Activated naive CD4-positive, alpha-beta T cell treated with anti-CD3 and anti-CD28 coated beads for 36 hours (primary cell): Measurements from ENCODE around the gene HLX. TPM values are rescaled to one million over a fixed set of nuclear protein-coding genes. Genes with fewer than 3 reads are reported as not detected.

Source experiments
- CTCF ChIA-PET: fragments of 350-600 bp; sonication (Branson Sonifier 250); formaldehyde crosslinking; loops from one replicate; lab custom pipeline; 2021; ENCODE audit warnings: antibody characterized with exemption; lab: Charles Lee
- DNase-seq: peaks from one replicate; pipeline ENCODE4 v3.0.0-alpha.2; 2020
- H3K27ac Mint-ChIP-seq: one replicate; pipeline ENCODE4 v1.8.0; 2021; ENCODE audit warnings: mild to moderate bottlenecking, mixed read lengths
- H3K27me3 Mint-ChIP-seq: one replicate; pipeline ENCODE4 v1.8.0; 2021; ENCODE audit warnings: low read depth, mixed read lengths
- H3K36me3 Mint-ChIP-seq: one replicate; pipeline ENCODE4 v1.8.0; 2021; ENCODE audit warnings: low read depth, mixed read lengths
- H3K4me1 Mint-ChIP-seq: one replicate; pipeline ENCODE4 v1.8.0; 2021; ENCODE audit warnings: low read depth, mixed read lengths
- H3K4me3 Mint-ChIP-seq: one replicate; pipeline ENCODE4 v1.8.0; 2021; ENCODE audit warnings: mild to moderate bottlenecking, moderate library complexity, mixed read lengths
- H3K9me3 Mint-ChIP-seq: one replicate; pipeline ENCODE4 v1.8.0; 2021; ENCODE audit warnings: mixed read lengths
- intact Hi-C: fragments of 100-400 bp; cut with micrococcal nuclease; formaldehyde crosslinking; loops from one replicate; pipeline ENCODE4 v1.15.1; 2023
- total RNA-seq, 2 experiments: library from RNA; stranded (reverse); gene quantifications; one replicate each; pipeline ENCODE4 v1.2.3, GENCODE V29; 2021

HLX gene
- total RNA-seq, 2 experiments from 2014 or later = 0.12 TPM; not detected in 1

DNA sequence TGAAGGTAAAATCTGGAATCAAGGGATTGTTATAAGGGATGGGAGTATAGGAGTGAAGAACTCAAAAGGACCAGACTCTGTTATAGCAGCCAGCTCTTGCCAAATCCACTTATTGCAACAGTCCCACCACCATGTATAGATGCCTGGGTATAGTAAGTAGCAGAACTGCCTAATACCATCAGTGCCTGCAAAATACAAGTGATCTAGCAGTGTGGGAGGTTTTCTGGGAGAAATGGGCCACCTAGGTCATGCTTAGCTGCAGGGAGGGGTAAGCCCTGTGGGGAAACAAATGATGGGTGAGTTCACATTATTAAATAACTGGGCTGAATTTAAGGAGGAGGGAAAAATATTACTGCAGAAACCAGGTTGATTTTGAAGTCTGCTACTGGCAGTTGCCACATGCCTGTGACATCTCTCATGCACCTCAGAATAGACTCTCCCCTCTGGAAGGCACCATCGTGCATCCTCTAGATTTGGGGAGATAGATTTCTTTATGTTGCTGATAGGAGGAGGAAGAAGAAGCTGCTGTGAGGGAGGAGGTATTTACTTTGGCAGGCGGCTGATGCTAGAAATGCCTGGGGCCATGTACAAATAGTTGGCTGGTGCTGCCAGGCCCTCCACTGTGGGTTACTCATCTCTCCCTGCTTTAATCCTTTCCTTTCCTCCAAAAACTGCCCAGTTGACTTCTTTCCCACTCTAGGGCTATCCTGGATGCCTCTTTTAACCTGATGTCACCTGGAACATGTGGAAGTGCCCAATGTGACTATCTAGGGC is 27.5 kb downstream of the HLX start:
- Mint-ChIP-seq H3K36me3 (no peaks in the 10 kb centered on the region), H3K4me1 (no peaks in the 10 kb centered on the region), H3K27ac (no peak overlapping the region), H3K27me3 (peaks cover 13% of the 10 kb centered on the region), H3K4me3 (no peak overlapping the region), H3K9me3 (no peaks in the 10 kb centered on the region)
- no peak for DNase-seq
- intact Hi-C loops = no loop called here
- CTCF ChIA-PET = no interaction called here

DNA sequence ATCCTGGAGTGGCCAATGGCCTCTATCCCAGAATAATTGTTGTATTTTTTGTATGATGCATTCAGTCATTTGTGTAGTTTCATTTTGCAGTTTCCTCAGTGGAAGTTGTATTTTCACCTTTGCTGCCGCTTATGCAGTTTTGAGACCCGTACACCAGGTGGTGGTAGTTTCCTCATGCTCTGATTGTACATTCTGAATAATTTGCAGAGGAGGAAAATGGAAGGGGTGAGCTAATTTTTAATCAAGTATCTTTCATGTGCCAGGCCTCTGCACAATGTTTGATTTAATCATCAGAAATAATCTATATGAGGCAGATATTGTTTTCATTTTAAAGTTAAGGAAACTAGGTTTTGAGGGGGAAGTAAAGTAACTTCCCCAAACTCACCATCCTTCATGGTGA is 29.5 kb downstream of the HLX start:
- Mint-ChIP-seq H3K27me3 (peaks cover 9% of the 10 kb centered on the region), H3K4me1 (no peaks in the 10 kb centered on the region), H3K9me3 (no peaks in the 10 kb centered on the region), H3K4me3 (no peak overlapping the region), H3K27ac (no peak overlapping the region), H3K36me3 (no peaks in the 10 kb centered on the region)
- intact Hi-C loops = loop anchor here (1.0 kb wide), 2 partner anchors 295 to 527 kb away; no protein-coding TSS in a partner anchor
- CTCF ChIA-PET = interaction anchor here (0.8 kb wide), 1 partner anchor 295 kb away, joined by 3 read pairs; no protein-coding TSS in a partner anchor
- no peak for DNase-seq

DNA sequence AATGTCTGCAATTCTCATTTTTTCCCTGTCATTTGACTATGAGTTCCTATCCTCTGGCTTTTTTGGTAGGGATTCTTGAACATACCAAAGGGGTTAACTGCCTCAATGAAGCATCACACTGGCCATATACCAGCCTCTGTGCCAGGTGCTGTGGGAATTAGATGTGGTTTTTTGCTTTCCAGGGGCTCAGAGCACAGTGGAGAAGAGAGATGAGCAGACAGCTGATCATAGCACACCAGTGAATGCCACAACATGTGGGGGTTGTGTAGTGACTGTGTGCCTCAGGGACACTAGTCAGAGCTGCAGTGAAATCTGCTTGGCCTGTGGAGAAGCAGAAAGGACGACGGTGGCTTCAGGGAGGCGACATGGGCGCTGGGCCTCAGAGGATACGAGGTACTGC is 30.8 kb downstream of the HLX start:
- intact Hi-C loops = no loop called here
- Mint-ChIP-seq H3K9me3 (no peaks in the 10 kb centered on the region), H3K4me1 (no peaks in the 10 kb centered on the region), H3K27me3 (peaks cover 15% of the 10 kb centered on the region), H3K27ac (no peak overlapping the region), H3K36me3 (no peaks in the 10 kb centered on the region), H3K4me3 (no peak overlapping the region)
- no peak for DNase-seq
- CTCF ChIA-PET = no interaction called here

DNA sequence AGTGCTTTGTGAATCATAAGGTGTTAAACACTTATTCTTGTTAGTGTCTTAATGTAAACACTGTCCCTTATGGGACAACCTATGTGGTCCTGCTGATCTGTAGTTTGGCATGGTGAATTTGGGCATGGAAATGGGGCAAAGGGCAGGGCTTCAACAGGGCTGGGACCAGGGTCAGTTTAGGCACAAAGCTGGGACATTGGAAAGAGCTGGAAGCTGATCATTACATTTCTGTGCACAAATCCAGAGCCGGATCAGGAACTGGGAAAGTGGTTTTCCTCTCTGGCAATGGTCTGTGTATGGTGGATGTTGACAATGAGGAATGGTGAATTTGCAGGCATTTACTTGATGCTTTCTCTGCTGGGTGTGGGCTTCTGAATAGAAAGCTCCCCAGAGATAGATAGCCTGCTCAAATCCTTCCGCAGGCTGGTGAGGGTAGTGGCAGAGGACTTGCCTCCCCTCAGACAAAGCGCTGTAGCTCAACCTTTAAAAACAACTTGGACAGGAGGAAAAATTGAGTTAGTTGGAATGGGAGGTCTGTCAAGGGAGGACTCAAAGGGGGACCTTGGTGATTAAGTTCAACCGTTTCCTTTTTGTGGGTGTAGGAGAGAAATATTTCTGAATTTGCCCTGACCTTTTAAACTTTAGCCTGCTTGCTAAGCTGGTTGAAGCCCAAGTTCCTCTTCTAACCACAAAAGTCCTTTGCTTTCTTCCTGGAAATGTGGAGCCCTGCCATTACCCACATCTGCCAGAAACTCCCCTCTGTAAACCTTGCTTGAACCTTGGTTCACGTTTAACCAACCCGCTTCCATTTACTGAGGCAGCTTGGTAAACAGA is 35.3 kb downstream of the HLX start:
- H3K27me3 Mint-ChIP-seq = peaks cover 20% of the 10 kb centered on the region
- no peaks in the 10 kb centered on the region for H3K36me3 Mint-ChIP-seq
- intact Hi-C loops = no loop called here
- H3K9me3 Mint-ChIP-seq = no peaks in the 10 kb centered on the region
- H3K4me3 Mint-ChIP-seq = no peak overlapping the region
- DNase-seq = no peak
- CTCF ChIA-PET = no interaction called here
- no peaks in the 10 kb centered on the region for H3K4me1 Mint-ChIP-seq
- no peak overlapping the region for H3K27ac Mint-ChIP-seq

DNA sequence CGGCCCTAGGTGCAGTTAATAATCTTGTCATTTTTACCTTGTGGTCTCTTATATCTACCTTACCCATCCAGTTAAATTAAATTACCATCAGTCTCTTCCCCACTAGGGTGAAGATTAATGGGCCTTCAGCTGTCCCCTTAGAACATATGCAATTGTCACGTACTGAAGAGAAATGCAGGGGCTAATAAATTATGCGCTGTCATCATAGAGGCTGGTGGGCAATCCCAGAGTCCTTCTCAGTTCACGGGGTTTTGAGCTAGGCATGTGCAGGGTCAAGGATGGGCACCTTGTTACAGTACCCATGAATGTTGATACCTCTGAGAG is 35.8 kb downstream of the HLX start:
- CTCF ChIA-PET = no interaction called here
- H3K4me3 Mint-ChIP-seq = no peak overlapping the region

DNA sequence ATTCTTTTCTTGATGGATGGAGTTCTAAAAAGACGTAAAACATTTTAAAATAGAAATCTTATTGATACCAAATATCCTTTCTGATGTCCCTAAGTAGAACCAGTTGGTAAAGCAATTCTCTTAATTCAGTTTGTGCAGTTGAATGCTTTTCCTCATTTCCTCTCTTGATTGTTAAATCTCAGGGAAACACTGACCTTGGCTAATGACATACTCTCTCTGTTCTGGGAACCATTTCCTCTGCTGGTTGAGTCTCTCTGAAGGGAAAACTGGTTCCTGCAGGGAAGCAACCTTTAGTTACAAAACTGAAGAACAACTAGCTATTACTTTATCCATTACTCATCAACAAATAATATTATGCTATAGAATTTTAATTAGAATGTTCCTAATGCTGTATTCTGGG is 36.7 kb downstream of the HLX start:
- Mint-ChIP-seq H3K27me3 (peaks cover 16% of the 10 kb centered on the region), H3K4me1 (no peaks in the 10 kb centered on the region), H3K27ac (no peak overlapping the region), H3K9me3 (no peaks in the 10 kb centered on the region), H3K4me3 (no peak overlapping the region), H3K36me3 (no peaks in the 10 kb centered on the region)
- no peak for DNase-seq
- CTCF ChIA-PET = no interaction called here
- intact Hi-C loops = no loop called here

More for the DNA sequence above, 35.8 kb downstream of the HLX start:
- DNase-seq = no peak
- H3K9me3 Mint-ChIP-seq = no peaks in the 10 kb centered on the region
- intact Hi-C loops = no loop called here
- H3K36me3 Mint-ChIP-seq = no peaks in the 10 kb centered on the region
- no peaks in the 10 kb centered on the region for H3K4me1 Mint-ChIP-seq
- H3K27ac Mint-ChIP-seq = no peak overlapping the region
- peaks cover 16% of the 10 kb centered on the region for H3K27me3 Mint-ChIP-seq

DNA sequence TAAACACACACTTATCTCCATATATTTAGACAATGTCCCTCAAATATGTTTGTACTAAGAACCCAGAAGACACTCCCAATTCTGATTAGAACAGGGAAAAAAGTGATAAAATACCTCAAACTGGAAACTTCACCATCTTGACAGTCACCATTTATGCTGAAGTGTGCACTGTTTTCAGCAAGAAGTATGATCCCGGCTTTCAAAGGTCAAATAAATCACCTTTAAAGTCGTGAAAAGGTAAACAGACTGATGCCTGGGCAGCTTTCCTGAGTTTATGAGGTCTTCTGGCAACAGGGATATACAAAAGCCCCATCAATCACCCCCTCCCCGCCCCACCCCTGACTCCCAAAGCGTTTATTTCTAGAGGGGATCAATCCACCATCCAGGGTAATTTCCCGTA is 37.9 kb downstream of the HLX start:
- CTCF ChIA-PET = no interaction called here
- intact Hi-C loops = no loop called here
- Mint-ChIP-seq H3K36me3 (no peaks in the 10 kb centered on the region), H3K4me3 (no peak overlapping the region), H3K27ac (no peak overlapping the region), H3K4me1 (no peaks in the 10 kb centered on the region), H3K27me3 (peaks cover 16% of the 10 kb centered on the region), H3K9me3 (no peaks in the 10 kb centered on the region)
- DNase-seq = no peak

DNA sequence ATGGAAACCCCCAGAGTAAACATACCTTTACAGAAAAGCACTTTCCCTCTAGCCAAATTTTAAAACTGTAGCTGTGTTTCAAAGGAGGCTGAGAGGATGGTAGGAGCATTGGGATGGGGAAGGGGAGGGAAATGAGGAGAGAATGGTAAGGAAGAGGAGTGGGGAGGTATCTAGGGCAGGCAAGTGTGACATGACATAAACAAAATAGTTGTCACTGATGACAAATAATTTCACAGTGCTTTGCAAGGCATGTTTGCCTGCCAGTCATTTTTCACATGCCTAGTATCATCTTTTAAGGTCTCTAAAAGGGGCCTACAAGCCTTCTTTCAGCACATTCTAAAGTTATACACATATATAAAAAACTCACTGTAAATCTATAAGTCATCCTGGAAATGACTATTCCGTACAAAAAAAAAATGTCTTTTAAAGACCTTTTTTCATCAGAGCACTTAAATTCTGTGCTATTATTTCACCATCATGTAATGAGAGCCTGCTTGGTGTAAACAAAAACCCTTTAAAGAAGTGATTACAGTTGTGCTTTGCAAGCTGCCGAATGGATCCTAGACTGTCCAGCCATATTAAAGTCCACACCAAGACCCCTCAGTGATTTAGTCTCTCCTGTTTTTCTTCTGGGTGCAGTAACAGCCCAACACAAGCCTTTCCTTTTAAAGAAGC is 38.4 kb downstream of the HLX start:
- CTCF ChIA-PET = interaction anchor here (0.6 kb wide), 1 partner anchor 27 kb away, joined by 3 read pairs; no protein-coding TSS in a partner anchor

DNA sequence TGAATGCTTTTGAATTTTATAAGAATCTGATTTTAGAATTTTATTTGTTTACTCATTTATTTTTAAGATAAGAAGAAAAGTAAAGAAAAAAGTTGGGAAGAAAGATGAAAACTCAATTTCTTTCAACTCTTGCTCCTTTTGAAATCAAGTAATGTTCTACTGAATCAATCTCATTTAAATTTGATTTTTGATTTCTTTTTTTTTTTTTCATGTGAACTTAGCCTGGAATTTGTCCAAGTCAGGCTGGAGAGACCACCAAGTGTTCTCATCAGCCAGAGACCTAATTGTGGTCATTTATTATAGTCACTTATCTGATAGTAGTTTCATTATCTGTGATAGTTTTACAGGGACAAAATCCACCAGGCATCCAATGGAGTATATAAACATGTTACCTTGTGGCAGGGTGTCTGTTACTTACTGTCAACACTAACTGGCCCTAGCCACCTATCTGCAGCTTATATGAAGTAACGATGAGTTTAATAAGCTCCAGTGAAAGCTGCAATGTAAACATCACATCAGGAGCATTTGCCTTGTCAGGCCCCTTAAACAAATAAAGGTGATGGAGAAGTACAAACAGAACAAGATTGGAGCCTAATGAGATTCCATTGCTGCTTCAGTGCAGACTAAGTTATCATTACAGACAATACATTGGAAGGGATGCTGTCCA is 39.2 kb downstream of the HLX start:
- H3K27ac Mint-ChIP-seq = no peak overlapping the region
- H3K4me3 Mint-ChIP-seq = no peak overlapping the region
- intact Hi-C loops = no loop called here
- no peaks in the 10 kb centered on the region for H3K36me3 Mint-ChIP-seq
- no peaks in the 10 kb centered on the region for H3K9me3 Mint-ChIP-seq
- no peaks in the 10 kb centered on the region for H3K4me1 Mint-ChIP-seq
- DNase-seq = no peak
- CTCF ChIA-PET = interaction anchor here (0.6 kb wide), 1 partner anchor 26 kb away, joined by 3 read pairs; no protein-coding TSS in a partner anchor
- H3K27me3 Mint-ChIP-seq = peaks cover 16% of the 10 kb centered on the region

More for the DNA sequence above, 38.4 kb downstream of the HLX start:
- Mint-ChIP-seq H3K36me3 (no peaks in the 10 kb centered on the region), H3K9me3 (no peaks in the 10 kb centered on the region), H3K4me1 (no peaks in the 10 kb centered on the region), H3K27me3 (peaks cover 16% of the 10 kb centered on the region), H3K4me3 (no peak overlapping the region), H3K27ac (no peak overlapping the region)
- DNase-seq = no peak
- intact Hi-C loops = no loop called here

DNA sequence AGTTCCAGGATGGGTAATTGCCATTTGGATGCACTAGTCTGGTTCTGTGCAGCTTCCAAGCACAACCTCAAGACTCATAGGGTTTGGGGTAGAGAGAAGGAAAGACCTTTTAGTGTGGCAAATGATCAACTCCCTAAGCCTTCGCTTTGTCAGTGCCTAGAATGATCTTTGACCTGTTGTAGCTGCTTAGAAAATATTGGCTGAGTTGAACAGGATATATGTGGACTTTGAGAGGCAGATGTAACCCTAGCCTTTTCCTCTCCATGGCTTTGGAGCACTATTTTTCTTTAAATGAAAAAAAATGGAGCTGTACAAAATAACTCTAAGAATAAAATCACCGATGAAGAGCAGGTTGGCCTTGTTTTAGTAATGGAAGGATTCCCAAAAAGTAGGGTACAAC is 41.7 kb downstream of the HLX start:
- no peak overlapping the region for H3K4me3 Mint-ChIP-seq

DNA sequence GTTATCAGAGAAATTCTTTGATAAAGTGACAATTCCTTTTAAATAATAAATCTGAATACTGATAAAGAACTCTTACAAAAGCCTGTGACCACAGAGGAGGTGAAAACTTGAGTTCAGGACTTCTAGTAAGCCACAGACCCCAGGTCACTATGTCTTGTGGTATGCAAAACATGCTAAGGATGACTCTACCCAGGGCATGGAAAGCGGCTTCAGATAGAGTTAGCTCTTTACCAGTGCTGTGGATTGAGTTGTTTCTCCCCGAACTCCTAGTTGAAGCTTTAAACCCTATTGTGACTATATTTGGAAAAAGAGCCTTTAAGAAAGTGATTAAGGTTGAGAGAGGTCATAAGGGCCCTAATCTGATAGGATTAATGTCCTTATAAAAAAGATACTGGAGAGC is 42.3 kb downstream of the HLX start:
- no peak overlapping the region for H3K4me3 Mint-ChIP-seq
- no peaks in the 10 kb centered on the region for H3K9me3 Mint-ChIP-seq
- peaks cover 9% of the 10 kb centered on the region for H3K27me3 Mint-ChIP-seq
- no peaks in the 10 kb centered on the region for H3K36me3 Mint-ChIP-seq
- no peak overlapping the region for H3K27ac Mint-ChIP-seq
- CTCF ChIA-PET = no interaction called here
- no peak for DNase-seq
- no peaks in the 10 kb centered on the region for H3K4me1 Mint-ChIP-seq
- intact Hi-C loops = no loop called here

More for the DNA sequence above, 41.7 kb downstream of the HLX start:
- no peaks in the 10 kb centered on the region for H3K9me3 Mint-ChIP-seq
- H3K27ac Mint-ChIP-seq = no peak overlapping the region
- H3K27me3 Mint-ChIP-seq = peaks cover 8% of the 10 kb centered on the region
- no peaks in the 10 kb centered on the region for H3K36me3 Mint-ChIP-seq
- H3K4me1 Mint-ChIP-seq = no peaks in the 10 kb centered on the region
- DNase-seq = no peak
- CTCF ChIA-PET = no interaction called here
- intact Hi-C loops = no loop called here
